ENCODE measurements around the gene GATA1. TPM values are rescaled to one million over a fixed set of nuclear protein-coding genes. Genes with fewer than 3 reads are reported as not detected.

Gene GATA1
- total RNA-seq, 1 donor from 2014 or later, result 1.6 TPM

GRCh38 chrX:48826135-48826875, 39.9 kb downstream of the GATA1 start, which contains the start of gene ERAS:
Gene ERAS, plus strand, starts transcription at chrX:48826513. Its CDS starts 2,611 bp downstream, at chrX:48829124.
- peaks cover 17 to 27% (median 25%) of the 10 kb centered on the region in 3 donors for H3K36me3 ChIP-seq (ENCODE audit: control insufficient read depth in 3 of 3, insufficient read depth in 3 of 3, low read length in 3 of 3)
- H3K27ac ChIP-seq (ENCODE audit: low read depth, low read length), result no peak within 1 kb of the TSS
- H3K27me3 ChIP-seq (ENCODE audit: control insufficient read depth in 3 of 3, insufficient read depth in 3 of 3, low read length in 3 of 3), result peaks cover 6 to 18% (median 8%) of the 10 kb centered on the region in 3 donors
- H3K9ac ChIP-seq (ENCODE audit: low read depth in 1 of 3, low read length in 3 of 3), result no peak within 1 kb of the TSS
- no peaks in the 10 kb centered on the region for H3K4me1 ChIP-seq (ENCODE audit: control insufficient read depth in 3 of 3, insufficient read depth in 3 of 3, low read length in 3 of 3)
- no peaks in the 10 kb centered on the region for H3K9me3 ChIP-seq (ENCODE audit: control insufficient read depth in 3 of 3, low read length in 3 of 3)
- no peak within 1 kb of the TSS for H3K4me3 ChIP-seq (ENCODE audit: low read length in 3 of 3)

- peaks cover 10 to 26% (median 11%) of the 10 kb centered on the region in 3 donors for H3K27me3 ChIP-seq (ENCODE audit: control insufficient read depth in 3 of 3, insufficient read depth in 3 of 3, low read length in 3 of 3)
- peaks cover 13 to 23% (median 22%) of the 10 kb centered on the region in 3 donors for H3K36me3 ChIP-seq (ENCODE audit: control insufficient read depth in 3 of 3, insufficient read depth in 3 of 3, low read length in 3 of 3)
Measured at GRCh38 chrX:48826876-48827653, 40.7 kb downstream of the GATA1 start.

DNA sequence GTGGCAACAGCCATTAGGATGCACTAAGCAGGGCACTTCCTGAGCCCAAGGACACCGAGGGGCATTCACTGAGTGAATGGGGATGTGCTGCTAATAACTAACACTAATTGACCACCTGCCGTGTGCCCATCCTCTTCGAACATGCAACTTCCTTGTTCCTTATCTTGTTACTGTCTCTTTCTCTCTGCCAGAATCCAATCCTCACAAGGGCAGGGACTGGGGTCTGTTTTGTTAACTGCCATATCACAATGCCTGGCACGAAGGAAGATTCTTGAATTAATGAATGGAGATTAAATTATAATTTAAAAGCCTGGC, 41.2 kb downstream of the GATA1 start:
- H3K36me3 ChIP-seq (ENCODE audit: control insufficient read depth in 3 of 3, insufficient read depth in 3 of 3, low read length in 3 of 3), result peaks cover 12 to 19% (median 18%) of the 10 kb centered on the region in 3 donors
- no peaks in the 10 kb centered on the region for H3K4me1 ChIP-seq (ENCODE audit: control insufficient read depth in 3 of 3, insufficient read depth in 3 of 3, low read length in 3 of 3)
- H3K9ac ChIP-seq (ENCODE audit: low read depth in 1 of 3, low read length in 3 of 3), result no peak overlapping the region
- no peaks in the 10 kb centered on the region for H3K9me3 ChIP-seq (ENCODE audit: control insufficient read depth in 3 of 3, low read length in 3 of 3)
- H3K27me3 ChIP-seq (ENCODE audit: control insufficient read depth in 3 of 3, insufficient read depth in 3 of 3, low read length in 3 of 3), result peaks cover 10 to 26% (median 11%) of the 10 kb centered on the region in 3 donors
- H3K4me3 ChIP-seq (ENCODE audit: low read length in 3 of 3), result no peak overlapping the region
- H3K27ac ChIP-seq (ENCODE audit: low read depth, low read length), result no peak overlapping the region

More at GRCh38 chrX:48826876-48827653, 40.7 kb downstream of the GATA1 start:
- H3K4me1 ChIP-seq (ENCODE audit: control insufficient read depth in 3 of 3, insufficient read depth in 3 of 3, low read length in 3 of 3), result no peaks in the 10 kb centered on the region
- no peaks in the 10 kb centered on the region for H3K9me3 ChIP-seq (ENCODE audit: control insufficient read depth in 3 of 3, low read length in 3 of 3)
- no peak overlapping the region for H3K9ac ChIP-seq (ENCODE audit: low read depth in 1 of 3, low read length in 3 of 3)
- H3K27ac ChIP-seq (ENCODE audit: low read depth, low read length), result no peak overlapping the region
- H3K4me3 ChIP-seq (ENCODE audit: low read length in 3 of 3), result no peak overlapping the region

- H3K36me3 ChIP-seq (ENCODE audit: control insufficient read depth in 3 of 3, insufficient read depth in 3 of 3, low read length in 3 of 3), result peaks cover 3 to 8% (median 5%) of the 10 kb centered on the region in 3 donors
- peaks cover 12 to 36% (median 20%) of the 10 kb centered on the region in 3 donors for H3K27me3 ChIP-seq (ENCODE audit: control insufficient read depth in 3 of 3, insufficient read depth in 3 of 3, low read length in 3 of 3)
- H3K9ac ChIP-seq (ENCODE audit: low read depth in 1 of 3, low read length in 3 of 3), result no peak overlapping the region
- no peak overlapping the region for H3K27ac ChIP-seq (ENCODE audit: low read depth, low read length)
- no peaks in the 10 kb centered on the region for H3K4me1 ChIP-seq (ENCODE audit: control insufficient read depth in 3 of 3, insufficient read depth in 3 of 3, low read length in 3 of 3)
- H3K9me3 ChIP-seq (ENCODE audit: control insufficient read depth in 3 of 3, low read length in 3 of 3), result no peaks in the 10 kb centered on the region
- H3K4me3 ChIP-seq (ENCODE audit: low read length in 3 of 3), result no peak overlapping the region
Measured at GRCh38 chrX:48829016-48829735, 42.8 kb downstream of the GATA1 start.

GRCh38 chrX:48831136-48831908, 44.9 kb downstream of the GATA1 start:
- Histone ChIP-seq H3K27me3 (ENCODE audit: control insufficient read depth in 3 of 3, insufficient read depth in 3 of 3, low read length in 3 of 3) (peaks cover 20 to 44% (median 32%) of the 10 kb centered on the region in 3 donors), H3K9me3 (ENCODE audit: control insufficient read depth in 3 of 3, low read length in 3 of 3) (no peaks in the 10 kb centered on the region), H3K4me1 (ENCODE audit: control insufficient read depth in 3 of 3, insufficient read depth in 3 of 3, low read length in 3 of 3) (peaks cover 0 to 5% (median 0%) of the 10 kb centered on the region in 3 donors), H3K27ac (ENCODE audit: low read depth, low read length) (no peak overlapping the region), H3K4me3 (ENCODE audit: low read length in 3 of 3) (no peak overlapping the region), H3K36me3 (ENCODE audit: control insufficient read depth in 3 of 3, insufficient read depth in 3 of 3, low read length in 3 of 3) (no peaks in the 10 kb centered on the region), H3K9ac (ENCODE audit: low read depth in 1 of 3, low read length in 3 of 3) (no peak overlapping the region)

DNA sequence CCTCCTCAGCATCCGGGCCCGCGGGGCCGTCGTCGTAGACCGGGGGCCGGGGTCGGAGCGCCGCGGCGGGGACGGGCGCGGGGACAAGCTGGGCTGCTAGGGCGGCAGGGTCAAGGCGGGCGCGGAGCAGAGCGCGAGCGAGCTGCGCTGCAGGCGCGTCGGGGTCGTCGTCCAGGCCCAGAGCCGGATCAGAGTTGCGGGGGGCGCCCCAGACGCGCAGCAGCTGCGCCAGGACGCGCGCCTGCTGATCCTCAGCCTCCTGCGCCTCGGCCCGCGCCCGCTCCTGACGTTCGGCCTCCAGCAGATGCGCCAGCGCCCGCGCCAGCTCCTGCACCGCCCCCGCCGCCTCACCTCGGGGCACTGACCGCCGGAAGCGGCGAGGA, 45.5 kb downstream of the GATA1 start:
- H3K36me3 ChIP-seq (ENCODE audit: control insufficient read depth in 3 of 3, insufficient read depth in 3 of 3, low read length in 3 of 3), result no peaks in the 10 kb centered on the region
- H3K9me3 ChIP-seq (ENCODE audit: control insufficient read depth in 3 of 3, low read length in 3 of 3), result no peaks in the 10 kb centered on the region
- peaks cover 0 to 5% (median 0%) of the 10 kb centered on the region in 3 donors for H3K4me1 ChIP-seq (ENCODE audit: control insufficient read depth in 3 of 3, insufficient read depth in 3 of 3, low read length in 3 of 3)
- peaks cover 20 to 44% (median 32%) of the 10 kb centered on the region in 3 donors for H3K27me3 ChIP-seq (ENCODE audit: control insufficient read depth in 3 of 3, insufficient read depth in 3 of 3, low read length in 3 of 3)
- no peak overlapping the region for H3K4me3 ChIP-seq (ENCODE audit: low read length in 3 of 3)
- no peak overlapping the region for H3K27ac ChIP-seq (ENCODE audit: low read depth, low read length)
- no peak overlapping the region for H3K9ac ChIP-seq (ENCODE audit: low read depth in 1 of 3, low read length in 3 of 3)

DNA sequence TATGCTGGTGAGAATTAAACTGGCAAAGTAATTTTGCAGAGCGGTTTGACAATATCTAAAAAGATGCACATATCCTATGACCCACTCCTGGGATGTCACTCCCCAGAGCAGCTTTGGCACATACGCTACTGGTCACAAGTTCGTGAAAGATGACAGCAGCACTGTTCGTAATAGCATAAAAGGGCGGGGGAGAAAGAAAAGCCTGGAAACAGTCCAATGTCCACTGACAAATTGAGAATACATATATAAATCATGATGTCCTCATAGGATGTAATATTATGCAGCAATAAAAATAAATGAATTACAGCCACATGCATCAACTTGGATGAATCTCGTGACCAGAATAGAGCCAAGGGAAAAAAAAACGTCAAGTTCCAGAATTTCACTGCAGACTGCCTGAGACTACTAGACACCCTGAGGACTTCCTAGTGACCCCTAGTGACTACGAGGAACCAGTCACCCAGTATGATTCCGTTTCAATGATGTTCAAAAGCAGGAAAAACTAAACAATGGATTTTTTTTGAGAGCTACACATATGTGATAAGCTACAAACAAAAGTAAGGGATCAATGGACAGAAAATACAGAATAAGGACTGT, 47.2 kb downstream of the GATA1 start:
- Histone ChIP-seq H3K36me3 (ENCODE audit: control insufficient read depth in 3 of 3, insufficient read depth in 3 of 3, low read length in 3 of 3) (no peaks in the 10 kb centered on the region), H3K27ac (ENCODE audit: low read depth, low read length) (no peak overlapping the region), H3K4me3 (ENCODE audit: low read length in 3 of 3) (no peak overlapping the region), H3K4me1 (ENCODE audit: control insufficient read depth in 3 of 3, insufficient read depth in 3 of 3, low read length in 3 of 3) (peaks cover 0 to 5% (median 0%) of the 10 kb centered on the region in 3 donors), H3K9ac (ENCODE audit: low read depth in 1 of 3, low read length in 3 of 3) (no peak overlapping the region), H3K27me3 (ENCODE audit: control insufficient read depth in 3 of 3, insufficient read depth in 3 of 3, low read length in 3 of 3) (peaks cover 20 to 41% (median 32%) of the 10 kb centered on the region in 3 donors), H3K9me3 (ENCODE audit: control insufficient read depth in 3 of 3, low read length in 3 of 3) (no peaks in the 10 kb centered on the region)

GRCh38 chrX:48834383-48834709, 48.0 kb downstream of the GATA1 start:
- Histone ChIP-seq H3K27ac (ENCODE audit: low read depth, low read length) (no peak overlapping the region), H3K36me3 (ENCODE audit: control insufficient read depth in 3 of 3, insufficient read depth in 3 of 3, low read length in 3 of 3) (no peaks in the 10 kb centered on the region), H3K27me3 (ENCODE audit: control insufficient read depth in 3 of 3, insufficient read depth in 3 of 3, low read length in 3 of 3) (peaks cover 20 to 39% (median 32%) of the 10 kb centered on the region in 3 donors), H3K4me1 (ENCODE audit: control insufficient read depth in 3 of 3, insufficient read depth in 3 of 3, low read length in 3 of 3) (peaks cover 0 to 5% (median 0%) of the 10 kb centered on the region in 3 donors), H3K4me3 (ENCODE audit: low read length in 3 of 3) (no peak overlapping the region), H3K9me3 (ENCODE audit: control insufficient read depth in 3 of 3, low read length in 3 of 3) (no peaks in the 10 kb centered on the region), H3K9ac (ENCODE audit: low read depth in 1 of 3, low read length in 3 of 3) (no peak overlapping the region)
